CD14-positive monocyte (primary cell): ENCODE measurements around the gene CCN6. TPM values are rescaled to one million over a fixed set of nuclear protein-coding genes. Genes with fewer than 3 reads are reported as not detected.

Source experiments
- DNase-seq, 3 donors: peaks; one replicate each; pipeline ENCODE4 v3.0.0-alpha.2; 2011 to 2022
- H2AFZ ChIP-seq: 2 replicates; pipeline ENCODE4 v1.6.0; 2012; ENCODE audit warnings: mild to moderate bottlenecking, low read depth, low read length, inconsistent platforms; ENCODE audit not compliant: insufficient read depth, poor library complexity, severe bottlenecking
- H3K27ac ChIP-seq, 2 donors: 1 replicate in 1 of 2; 2 replicates in 1 of 2; pipeline ENCODE4 v1.5.1; 2012 to 2013; ENCODE audit warnings: low read length in 2 of 2, control low read depth in 1 of 2, inconsistent platforms in 1 of 2, low read depth in 1 of 2, mild to moderate bottlenecking in 1 of 2
- H3K27me3 ChIP-seq, 2 donors: one replicate each; pipeline versions ENCODE4 v1.6.0 to v1.6.1; 2011 to 2013; ENCODE audit warnings: low read length in 2 of 2; ENCODE audit not compliant: control insufficient read depth in 2 of 2, insufficient read depth in 2 of 2
- H3K36me3 ChIP-seq, 2 donors: replicated peaks in 1 of 2; 1 replicate in 1 of 2; 2 replicates in 1 of 2; pipeline versions ENCODE4 v1.5.1 to v1.6.1; 2012 to 2013; ENCODE audit warnings: low read length in 2 of 2, control low read depth in 1 of 2, inconsistent platforms in 1 of 2, mild to moderate bottlenecking in 1 of 2; ENCODE audit not compliant: insufficient read depth in 2 of 2, control insufficient read depth in 1 of 2
- H3K4me1 ChIP-seq, 2 donors: 1 replicate in 1 of 2; 2 replicates in 1 of 2; pipeline versions ENCODE4 v1.5.1 to v1.6.1; 2012 to 2013; ENCODE audit warnings: low read length in 2 of 2, control low read depth in 1 of 2, inconsistent platforms in 1 of 2, mild to moderate bottlenecking in 1 of 2, moderate library complexity in 1 of 2; ENCODE audit not compliant: insufficient read depth in 2 of 2, control insufficient read depth in 1 of 2
- H3K4me2 ChIP-seq: replicated peaks from 2 replicates; pipeline ENCODE3; 2012; ENCODE audit warnings: low read length, moderate library complexity, mild to moderate bottlenecking; ENCODE audit not compliant: poor library complexity, severe bottlenecking; ENCODE audit errors: extremely low read depth
- H3K4me3 ChIP-seq, 3 experiments: fragments of 200-600 bp in 1 of 3; sonication (generic) in 1 of 3; replicated peaks in 1 of 3; 1 replicate in 2 of 3; 2 replicates in 1 of 3; pipeline ENCODE4 v1.5.1; 2011 to 2013; ENCODE audit warnings: low read length in 3 of 3, mild to moderate bottlenecking in 3 of 3, control low read depth in 2 of 3, low read depth in 2 of 3, inconsistent platforms in 1 of 3, moderate library complexity in 1 of 3
- H3K79me2 ChIP-seq: 2 replicates; pipeline ENCODE4 v1.6.0; 2012; ENCODE audit warnings: mild to moderate bottlenecking, control low read depth, inconsistent platforms, low read length, moderate library complexity; ENCODE audit not compliant: insufficient read depth
- H3K9ac ChIP-seq: 2 replicates; pipeline ENCODE4 v1.6.0; 2017; ENCODE audit warnings: low read length, mild to moderate bottlenecking; ENCODE audit not compliant: insufficient read depth, poor library complexity, severe bottlenecking
- H3K9me3 ChIP-seq, 2 donors: replicated peaks in 1 of 2; 1 replicate in 1 of 2; 2 replicates in 1 of 2; pipeline versions ENCODE4 v1.5.1 to v1.6.1; 2012 to 2013; ENCODE audit warnings: low read length in 2 of 2, control low read depth in 1 of 2; ENCODE audit not compliant: control insufficient read depth in 1 of 2, insufficient read depth in 1 of 2
- H4K20me1 ChIP-seq: 2 replicates; pipeline ENCODE4 v1.6.0; 2012; ENCODE audit warnings: mild to moderate bottlenecking, low read length, control low read depth, moderate library complexity; ENCODE audit not compliant: insufficient read depth
- H3K27ac Mint-ChIP-seq, 7 donors: one replicate each; pipeline ENCODE4 v1.8.0; 2020; ENCODE audit warnings: mild to moderate bottlenecking in 7 of 7, mixed read lengths in 7 of 7, moderate library complexity in 6 of 7, inconsistent platforms in 2 of 7
- H3K27me3 Mint-ChIP-seq, 3 donors: one replicate each; pipeline ENCODE4 v1.8.0; 2021 to 2022; ENCODE audit warnings: low read depth in 3 of 3, mild to moderate bottlenecking in 3 of 3, mixed read lengths in 3 of 3, moderate library complexity in 3 of 3, inconsistent platforms in 1 of 3
- H3K36me3 Mint-ChIP-seq, 2 donors: one replicate each; pipeline ENCODE4 v1.8.0; 2020; ENCODE audit warnings: mixed read lengths in 2 of 2, inconsistent platforms in 1 of 2, mild to moderate bottlenecking in 1 of 2
- H3K4me1 Mint-ChIP-seq: one replicate; pipeline ENCODE4 v1.8.0; 2020; ENCODE audit warnings: mild to moderate bottlenecking, mixed read lengths
- H3K4me3 Mint-ChIP-seq, 2 donors: one replicate each; pipeline ENCODE4 v1.8.0; 2020; ENCODE audit warnings: mild to moderate bottlenecking in 2 of 2, mixed read lengths in 2 of 2, moderate library complexity in 1 of 2
- H3K9me3 Mint-ChIP-seq, 7 donors: one replicate each; pipeline ENCODE4 v1.8.0; 2020 to 2022; ENCODE audit warnings: mixed read lengths in 7 of 7, mild to moderate bottlenecking in 6 of 7, moderate library complexity in 6 of 7, inconsistent platforms in 2 of 7
- CTCF ChIP-seq: fragments of 200-600 bp; IDR thresholded peaks from one replicate; pipeline ENCODE4 v1.8.0; 2022; ENCODE audit warnings: antibody characterized with exemption, mild to moderate bottlenecking
- WGBS: methylation state at CpG from one replicate; pipeline ENCODE4 v1.1.5; 2013; ENCODE audit warnings: missing lambda C conversion rate; ENCODE audit not compliant: insufficient coverage; 5-methylcytosine and 5-hydroxymethylcytosine counted together
- intact Hi-C, 2 donors: fragments of 100-400 bp; cut with micrococcal nuclease; formaldehyde crosslinking; loops; one replicate each; pipeline versions ENCODE4 v1.15.0 to v1.15.1; 2023
- polyA plus RNA-seq, 3 donors: library from polyadenylated mRNA; depleted of rRNA in 1 of 3; unstranded in 2 of 3; stranded (reverse) in 1 of 3; fragments of 300-500 nt in 2 of 3; fragments of >200 nt in 1 of 3; fragmentation: Illumina TruSeq in 2 of 3; gene quantifications; 1 replicate in 2 of 3; 2 replicates in 1 of 3; pipeline ENCODE4 v1.2.3, GENCODE V29; 2012 to 2021

Gene CCN6
- polyA plus RNA-seq, 3 donors, result not detected

GRCh38 chr6:112034616-112034995, 19.3 kb upstream of the CCN6 start:
- no peak overlapping the region for H3K4me2 ChIP-seq
- H4K20me1 ChIP-seq, result no peaks in the 10 kb centered on the region
- intact Hi-C loops, result no loop called here
- no peak for TF ChIP-seq CTCF
- no peaks in the 10 kb centered on the region for H3K9me3 ChIP-seq
- Mint-ChIP-seq H3K36me3 (no peaks in the 10 kb centered on the region), H3K4me1 (peaks cover 7% of the 10 kb centered on the region), H3K27ac (peak overlapping the region in 1 of 7 donors; percentile 21), H3K27me3 (peaks cover 0 to 2% (median 2%) of the 10 kb centered on the region in 3 donors), H3K9me3 (no peaks in the 10 kb centered on the region), H3K4me3 (no peak overlapping the region)
- no peak overlapping the region for H3K27ac ChIP-seq
- no peak overlapping the region for H2AFZ ChIP-seq
- WGBS, result 100% methylated on average over 3 of the region's 4 CpGs
- no peaks in the 10 kb centered on the region for H3K36me3 ChIP-seq
- H3K27me3 ChIP-seq, result no peaks in the 10 kb centered on the region
- peaks cover 0 to 4% of the 10 kb centered on the region in 2 donors for H3K4me1 ChIP-seq
- no peaks in the 10 kb centered on the region for H3K79me2 ChIP-seq
- no peak overlapping the region for H3K4me3 ChIP-seq
- DNase-seq, result no peak
- no peak overlapping the region for H3K9ac ChIP-seq

- Mint-ChIP-seq H3K9me3 (no peaks in the 10 kb centered on the region), H3K4me3 (no peak overlapping the region), H3K27me3 (peaks cover 0 to 2% (median 0%) of the 10 kb centered on the region in 3 donors), H3K4me1 (peaks cover 11% of the 10 kb centered on the region), H3K27ac (no peak overlapping the region), H3K36me3 (no peaks in the 10 kb centered on the region)
- Histone ChIP-seq H3K27me3 (no peaks in the 10 kb centered on the region), H3K9ac (no peak overlapping the region), H3K36me3 (no peaks in the 10 kb centered on the region), H2AFZ (no peak overlapping the region), H3K4me3 (no peak overlapping the region), H3K9me3 (no peaks in the 10 kb centered on the region), H3K27ac (no peak overlapping the region), H4K20me1 (no peaks in the 10 kb centered on the region), H3K4me2 (no peak overlapping the region), H3K4me1 (peaks cover 4 to 8% of the 10 kb centered on the region in 2 donors), H3K79me2 (no peaks in the 10 kb centered on the region)
- WGBS, result 91% methylated on average over 1 of the region's 4 CpGs
- intact Hi-C loops, result no loop called here
- no peak for DNase-seq
- no peak for TF ChIP-seq CTCF
Observed at GRCh38 chr6:112036088-112036637, 17.7 kb upstream of the CCN6 start.
